Measurements from ENCODE around the gene DHX30.
"Not testable (repeated sequence)": the region's sequence is repeated elsewhere in the genome, so short reads cannot be mapped to it uniquely, and the experiment has no call there.

Gene DHX30

DNA sequence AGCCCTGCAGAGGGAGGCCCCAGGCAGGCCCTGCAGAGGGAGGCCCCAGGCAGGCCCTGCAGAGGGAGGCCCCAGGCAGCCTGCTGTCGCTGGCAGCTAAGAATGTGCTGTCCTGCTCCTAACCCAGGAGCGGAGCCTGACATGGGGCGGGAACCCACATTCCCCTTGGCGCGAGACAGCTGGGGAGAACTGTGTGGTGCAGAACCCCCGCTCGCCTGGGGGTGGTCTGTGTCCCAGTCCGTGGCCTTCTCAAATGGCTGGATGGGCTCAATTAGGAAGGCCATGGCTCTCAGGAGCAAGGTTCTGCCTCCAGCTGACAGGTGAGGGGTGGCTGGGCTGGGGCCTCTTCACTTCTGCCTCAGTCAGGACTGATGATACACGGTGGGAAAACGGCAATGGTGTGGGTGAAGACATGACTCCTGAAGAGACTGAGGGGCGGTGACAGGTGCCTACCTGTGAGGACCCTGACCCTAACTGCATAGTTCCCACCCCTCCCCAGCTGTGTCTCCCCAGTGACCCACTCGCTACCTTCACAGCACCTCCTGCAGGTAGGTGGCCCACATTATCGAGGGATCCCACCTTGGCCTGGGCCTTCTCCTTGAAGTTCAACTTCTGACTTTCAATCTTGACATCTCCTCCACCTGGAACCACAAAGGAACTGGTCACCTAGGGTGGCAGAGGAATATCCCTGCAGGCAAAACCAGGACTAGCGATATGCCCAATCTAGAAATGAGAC is 52.0 kb downstream of the DHX30 start:
- DNase-seq, result no peak

DNA sequence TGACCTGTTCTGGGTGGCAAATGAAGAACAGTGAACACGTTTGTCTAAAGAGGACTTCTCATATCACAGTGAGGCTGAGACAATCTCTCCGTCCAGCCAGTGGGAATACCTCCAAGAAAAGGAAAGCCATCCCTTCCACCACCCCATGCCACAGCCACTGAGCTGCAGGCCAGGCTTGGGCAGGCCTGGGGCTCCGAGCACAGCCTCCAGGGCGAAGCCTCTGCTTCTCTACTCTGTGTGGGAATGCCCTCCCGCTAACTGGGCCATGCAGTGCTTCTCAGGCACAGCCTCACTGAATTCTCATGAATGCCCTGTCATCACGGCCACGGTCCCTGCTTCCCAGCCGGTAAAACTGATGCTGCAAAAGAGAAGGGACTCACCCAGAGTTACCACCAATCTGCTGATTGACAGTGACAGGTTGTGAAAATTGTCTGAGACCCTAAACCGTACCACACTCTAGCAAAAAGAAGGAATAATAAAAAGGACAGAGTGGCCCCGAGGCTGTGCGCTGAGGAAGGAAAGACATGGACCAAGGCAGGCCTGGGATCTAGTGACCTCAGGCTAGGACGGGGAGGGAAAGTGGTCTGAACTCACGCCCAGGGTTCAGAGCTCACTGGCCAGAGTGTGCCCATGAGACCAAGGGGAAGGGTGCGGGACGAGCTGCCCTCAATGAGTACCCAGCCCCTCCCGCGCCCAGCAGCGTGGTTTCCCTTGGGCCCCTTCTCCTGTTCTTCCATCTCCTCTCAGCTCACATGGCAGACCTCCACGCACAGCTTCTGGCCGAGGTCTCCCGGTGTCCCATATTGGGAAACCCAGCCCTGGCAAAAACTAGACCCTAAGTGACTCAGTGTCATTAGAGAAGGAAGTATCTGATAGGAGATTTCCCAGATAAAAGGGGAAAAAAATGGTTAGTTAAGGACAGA is 52.8 kb downstream of the DHX30 start:
- no peak for DNase-seq

DNA sequence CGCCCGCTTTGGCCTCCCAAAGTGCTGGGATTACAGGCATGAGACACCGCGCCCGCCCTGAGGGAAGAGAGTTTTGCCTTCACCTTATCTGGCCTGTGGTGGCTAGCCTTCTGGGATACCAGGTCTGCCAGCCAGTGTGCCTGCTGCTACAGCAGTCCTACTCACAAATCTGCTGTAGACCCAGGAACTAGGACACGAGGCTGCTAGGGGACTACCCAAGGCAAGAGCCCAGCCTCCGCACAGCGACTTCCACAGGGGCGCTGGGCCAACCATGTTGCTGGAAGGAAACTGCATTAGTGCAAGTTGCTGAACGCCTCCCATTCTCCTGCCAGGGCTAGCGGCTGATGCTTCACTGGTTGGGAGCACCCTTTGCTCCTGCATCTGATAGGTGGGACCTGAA is 53.7 kb downstream of the DHX30 start:
- no peak for DNase-seq

DNA sequence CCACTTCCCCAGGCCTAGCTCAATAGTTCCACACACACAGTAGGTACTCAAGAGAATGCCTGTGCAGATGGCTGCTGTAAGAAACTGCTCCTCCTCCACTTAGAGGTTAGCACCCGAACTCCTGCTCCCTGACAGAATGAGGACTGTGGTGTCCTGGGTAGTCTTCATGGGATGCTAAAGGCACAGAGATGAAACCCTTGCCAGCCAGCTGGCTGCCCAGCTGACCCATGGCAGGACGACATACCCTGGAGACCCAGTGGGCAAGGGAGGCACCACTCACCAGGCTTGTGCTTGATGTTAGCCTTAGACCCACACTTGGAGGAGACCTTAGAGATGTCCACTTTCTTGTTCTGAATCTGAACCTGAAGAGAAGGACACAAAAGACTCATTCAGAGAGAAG is 54.2 kb downstream of the DHX30 start:
- DNase-seq, result no peak

DNA sequence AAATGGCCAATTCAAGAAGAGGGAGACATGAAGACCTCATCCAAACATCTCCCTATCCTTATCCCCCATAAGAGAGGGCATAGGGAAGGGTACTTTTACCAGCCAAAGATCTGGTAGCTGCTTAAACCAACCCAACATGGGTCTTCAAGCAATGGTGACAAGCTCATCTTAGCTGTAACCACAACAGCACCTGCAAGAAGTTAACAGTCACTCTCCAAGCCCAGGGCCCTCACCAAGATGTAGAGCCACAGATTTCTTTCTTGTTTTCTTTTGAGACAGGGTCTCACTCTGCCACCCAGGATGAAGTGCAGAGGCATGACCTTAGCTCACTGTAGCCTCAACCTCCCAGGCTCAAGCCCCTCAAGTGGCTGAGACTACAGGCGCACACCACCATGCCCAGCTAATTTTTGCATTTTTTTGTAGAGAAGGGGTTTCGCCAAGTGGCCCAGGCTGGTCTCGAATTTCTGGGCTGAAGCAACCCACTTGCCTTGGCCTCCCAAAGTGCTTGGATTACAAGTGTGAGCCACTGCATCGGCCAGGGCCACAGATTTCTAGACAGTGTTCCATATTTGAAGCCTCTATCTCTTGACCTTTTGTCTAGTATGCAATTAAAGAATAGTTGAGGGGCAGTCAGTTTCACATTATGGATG is 57.1 kb downstream of the DHX30 start:
- no peak for DNase-seq

DNA sequence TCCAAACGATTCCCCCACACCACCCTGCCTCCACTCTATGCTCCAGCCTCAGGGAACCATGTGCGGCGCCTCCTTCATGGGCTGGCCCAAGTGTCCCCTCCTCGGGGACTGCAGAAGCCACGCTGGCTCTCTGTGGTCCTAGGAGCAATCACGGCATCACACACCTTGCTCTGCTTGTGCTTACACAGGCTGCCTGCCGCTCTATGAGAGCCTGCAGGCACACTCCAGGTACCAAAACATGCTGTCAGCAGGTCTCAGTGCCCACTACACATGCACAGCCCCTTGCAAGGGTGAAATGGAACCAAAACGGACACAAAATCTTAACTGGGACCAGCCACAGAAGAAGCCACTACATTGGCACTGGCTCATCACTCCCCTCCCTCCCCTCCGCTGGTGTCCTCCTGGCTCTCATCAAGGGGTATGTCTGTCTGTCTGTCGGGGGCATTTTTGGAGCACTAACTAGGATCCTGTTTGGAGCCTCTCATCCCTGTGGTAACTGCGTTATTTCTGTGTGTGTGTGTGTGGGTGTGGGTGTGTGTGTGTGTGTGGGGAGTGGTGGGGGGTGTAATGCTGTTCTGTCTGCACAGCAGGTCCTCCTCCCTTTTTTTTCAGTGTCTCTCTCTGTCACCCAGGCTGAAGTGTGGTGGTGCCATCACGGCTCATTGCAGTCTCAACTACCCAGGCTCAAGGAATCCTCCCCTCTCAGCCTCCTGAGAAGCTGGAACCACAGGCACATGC is 60.6 kb downstream of the DHX30 start:
- DNase-seq, result no peak

DNA sequence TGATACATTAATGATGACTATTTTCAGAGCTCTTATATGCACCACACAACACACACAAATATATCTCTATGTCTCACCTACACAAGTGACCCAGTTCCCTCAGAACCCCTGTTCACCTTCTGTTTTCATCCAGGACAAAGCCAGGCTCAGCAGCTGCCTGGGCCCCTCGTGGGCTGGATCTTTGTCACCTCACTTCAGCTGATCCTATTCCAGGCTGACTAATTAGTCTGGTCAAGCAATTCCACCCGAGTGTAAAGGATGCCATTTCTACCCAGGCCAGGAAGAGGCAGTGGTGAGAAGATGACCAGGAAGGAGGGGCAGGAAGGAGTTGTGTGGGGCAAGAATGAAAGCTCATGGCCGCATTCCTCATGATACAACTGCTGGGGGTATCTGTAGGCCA is 62.3 kb downstream of the DHX30 start:
- no peak for DNase-seq

DNA sequence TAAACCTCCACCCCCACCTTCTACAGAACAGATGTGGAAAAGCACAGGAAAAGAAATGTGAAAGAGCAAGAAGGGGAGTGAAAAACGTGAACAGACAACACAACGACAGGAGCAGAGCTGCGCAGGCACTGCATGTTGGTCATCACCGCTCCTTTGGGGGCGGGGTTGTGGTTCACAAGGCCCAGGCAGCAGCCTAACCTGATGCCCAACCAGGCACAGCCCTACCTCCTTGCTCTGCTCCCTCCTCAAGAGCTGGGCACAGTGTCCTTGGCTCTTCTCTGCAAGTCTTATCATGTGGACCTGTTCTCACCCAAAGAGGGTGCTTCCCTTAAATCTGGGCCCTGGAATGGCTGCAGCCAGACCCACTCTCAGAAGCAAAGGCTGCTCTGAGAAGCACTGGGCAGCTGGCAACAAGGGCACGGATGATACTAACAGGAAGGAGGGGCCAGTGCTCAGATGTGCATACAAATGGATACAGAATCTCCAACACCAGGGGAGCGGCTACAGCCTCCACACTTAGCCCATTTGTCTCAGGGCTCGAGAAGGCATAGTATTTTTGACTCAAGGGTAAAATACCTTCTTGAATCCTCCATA is 64.6 kb downstream of the DHX30 start:
- no peak for DNase-seq

DNA sequence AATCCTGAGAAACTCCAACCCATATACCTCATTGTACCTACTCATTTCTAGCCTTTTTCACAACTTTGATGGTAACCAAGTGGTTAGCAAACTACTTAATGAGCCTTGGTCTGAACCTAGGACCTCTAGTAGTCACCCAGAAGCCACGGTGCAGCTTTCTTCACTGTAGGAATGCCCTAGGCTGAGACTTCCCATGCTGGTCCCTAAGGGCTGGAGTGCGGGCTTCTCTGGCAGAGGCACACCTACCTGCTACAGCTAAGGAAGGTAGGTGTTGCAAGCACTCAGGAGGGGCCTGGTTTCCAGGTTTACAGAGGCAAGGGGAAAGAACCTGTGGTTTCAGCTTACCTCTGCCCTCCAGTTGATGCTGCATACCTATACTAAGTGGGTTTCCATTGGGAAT is 65.4 kb downstream of the DHX30 start:
- DNase-seq, result no peak

DNA sequence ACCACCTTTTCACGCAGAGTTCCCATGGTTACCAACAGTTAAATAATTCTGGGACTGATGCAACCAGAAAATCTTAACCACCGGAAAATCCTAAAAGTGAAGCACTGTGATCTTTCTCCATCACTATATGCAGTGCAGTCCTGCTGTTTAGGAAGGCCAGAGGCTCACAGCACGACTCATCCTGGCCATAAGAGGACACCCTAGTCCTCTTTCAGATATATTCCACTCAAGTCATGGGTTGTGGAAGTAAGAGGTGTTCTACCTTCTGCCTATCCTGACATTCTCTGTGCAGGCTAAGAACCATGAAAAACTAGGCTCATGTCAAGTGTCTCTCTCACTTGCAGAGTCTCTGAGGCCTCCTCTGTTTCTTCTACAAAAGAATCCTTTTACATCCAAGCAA is 67.2 kb downstream of the DHX30 start:
- DNase-seq, result no peak

DNA sequence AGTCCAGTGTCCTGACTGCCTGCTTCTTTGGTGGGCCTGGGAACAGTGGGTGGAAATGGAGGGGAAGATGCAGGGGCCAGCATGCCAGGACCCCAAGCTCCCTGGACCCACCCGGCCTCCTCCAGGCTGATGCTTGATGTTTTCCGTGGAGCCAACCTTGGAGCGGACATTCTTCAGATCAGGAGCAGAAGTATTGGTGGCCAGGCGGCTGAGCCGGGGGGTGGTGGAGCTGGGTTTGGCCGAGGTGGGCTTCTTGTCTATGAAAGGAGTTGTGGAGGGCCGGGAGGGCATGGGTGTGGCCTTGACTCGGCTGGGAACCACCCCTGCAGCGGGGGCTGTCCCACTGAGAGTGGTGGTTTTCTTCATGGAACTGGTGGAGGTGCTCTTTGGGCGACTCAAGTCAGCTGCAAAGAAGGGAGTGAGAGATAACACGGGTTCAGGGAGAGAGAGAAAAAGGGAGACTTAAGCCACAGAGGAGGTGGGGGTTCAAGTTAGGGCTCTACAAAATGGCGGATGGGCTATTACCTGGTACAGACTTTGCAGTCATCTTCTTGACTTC is 67.8 kb downstream of the DHX30 start:
- DNase-seq, result no peak

DNA sequence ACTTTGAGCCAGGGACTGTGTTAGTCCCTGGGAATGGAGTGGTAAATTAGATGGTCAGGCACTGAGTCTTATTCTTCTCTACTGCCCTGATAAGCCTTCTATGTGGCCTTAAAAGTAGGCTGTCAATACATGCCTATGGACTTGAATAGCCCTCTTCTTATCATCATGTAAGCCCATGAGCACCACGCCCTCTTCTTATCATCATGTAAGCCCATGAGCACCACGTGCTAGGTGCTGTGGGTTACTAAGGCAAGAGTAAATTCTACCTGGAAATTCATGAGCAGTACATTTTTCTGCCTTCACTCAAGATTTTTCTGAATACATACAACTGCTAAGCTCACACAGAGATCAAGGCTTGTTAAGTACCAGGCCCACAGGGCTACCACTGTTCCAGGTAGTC is 68.5 kb downstream of the DHX30 start:
- DNase-seq, result no peak

DNA sequence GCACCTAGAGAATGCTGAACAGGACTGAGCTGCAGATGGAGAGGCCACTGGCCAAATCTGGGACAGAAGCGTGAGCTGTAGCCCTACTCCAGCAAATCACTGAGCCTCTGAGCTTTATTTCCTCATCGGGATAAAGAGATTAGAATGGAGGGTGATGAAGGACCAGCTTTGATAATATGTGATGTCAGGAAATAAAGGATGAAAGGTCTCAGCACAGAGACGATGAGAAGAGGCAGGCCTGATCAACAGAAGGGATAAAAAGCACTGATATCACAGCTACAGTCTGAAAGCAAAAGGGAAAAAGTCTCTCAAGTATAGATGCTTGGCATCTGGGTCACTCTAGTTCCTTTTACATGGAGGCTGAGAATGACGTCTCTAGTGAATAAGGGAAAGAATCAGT is 70.0 kb downstream of the DHX30 start:
- DNase-seq, result no peak

DNA sequence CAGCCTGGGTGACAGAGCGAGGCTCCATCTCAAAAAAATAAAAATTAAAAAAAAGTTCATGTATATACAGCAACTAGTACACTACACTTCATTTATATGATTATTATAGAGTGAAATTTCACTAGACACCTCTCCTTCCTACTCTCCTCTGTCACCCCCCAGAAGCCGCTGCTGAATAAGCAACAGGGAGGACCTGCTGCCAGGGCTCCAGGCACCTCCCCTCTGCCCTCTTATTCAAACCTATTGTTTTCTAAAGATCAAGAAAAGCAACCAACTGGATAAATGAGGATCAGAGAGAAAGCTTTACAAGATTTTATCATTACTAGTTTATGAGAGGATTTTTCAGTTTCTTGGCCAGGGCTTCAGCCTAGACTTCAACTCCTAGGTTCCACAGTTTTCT is 71.5 kb downstream of the DHX30 start:
- no peak for DNase-seq

DNA sequence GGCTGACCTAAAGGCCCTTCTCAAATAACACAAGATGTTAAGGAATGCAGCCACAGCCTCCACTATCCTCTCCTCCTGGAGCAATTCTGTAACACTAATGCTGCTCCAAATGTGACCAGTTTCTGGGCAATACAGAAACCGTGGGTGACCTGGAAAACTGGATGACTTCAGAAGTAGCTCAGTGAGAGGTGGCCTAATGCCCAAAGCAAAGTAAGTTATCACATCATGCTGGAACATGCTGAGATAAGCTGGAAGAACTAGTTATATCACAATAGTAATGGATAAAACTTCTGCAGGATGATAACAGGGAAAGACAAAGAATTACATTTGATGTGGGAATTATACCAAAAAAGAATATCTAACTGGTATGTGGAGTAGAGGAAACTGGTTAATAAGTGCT is 72.0 kb downstream of the DHX30 start:
- no peak for DNase-seq

DNA sequence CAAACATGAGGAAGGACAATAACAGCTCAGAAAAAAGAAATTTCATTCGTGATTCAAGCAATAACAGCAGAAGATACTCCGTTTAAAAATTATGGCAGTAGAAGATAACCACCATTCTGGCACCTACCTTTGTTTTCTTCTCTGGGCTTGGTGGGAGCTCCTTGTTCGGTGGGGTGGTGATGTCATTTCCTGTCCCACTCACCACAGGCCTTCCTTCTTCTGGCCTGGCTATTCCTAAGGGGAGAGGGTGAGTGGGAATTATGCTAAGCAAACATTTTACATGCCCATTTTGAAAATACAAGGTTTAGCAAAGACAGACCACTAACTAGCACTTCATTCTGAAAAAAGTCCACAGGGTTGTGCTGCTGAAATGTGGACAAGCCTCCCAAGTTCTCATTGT is 74.4 kb downstream of the DHX30 start:
- no peak for DNase-seq

DNA sequence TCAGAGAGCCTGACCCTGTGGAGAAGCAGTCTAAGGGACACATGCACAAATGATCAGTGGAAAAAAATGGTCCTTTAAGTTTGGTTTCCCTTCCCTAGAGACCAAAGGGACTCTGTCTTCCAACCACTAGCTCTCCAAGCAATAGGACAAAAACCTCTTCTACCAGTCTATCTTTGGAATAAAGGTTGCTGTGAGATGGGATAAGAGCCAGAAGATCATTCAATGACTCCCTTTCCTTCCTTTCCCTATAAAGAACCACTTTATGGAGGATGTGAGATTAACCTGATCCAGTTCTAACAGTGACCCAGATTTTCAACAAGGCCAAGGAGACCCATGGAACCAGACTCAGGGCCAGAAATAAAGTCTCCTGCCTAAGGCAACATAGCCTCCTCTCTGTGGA is 74.8 kb downstream of the DHX30 start:
- no peak for DNase-seq

DNA sequence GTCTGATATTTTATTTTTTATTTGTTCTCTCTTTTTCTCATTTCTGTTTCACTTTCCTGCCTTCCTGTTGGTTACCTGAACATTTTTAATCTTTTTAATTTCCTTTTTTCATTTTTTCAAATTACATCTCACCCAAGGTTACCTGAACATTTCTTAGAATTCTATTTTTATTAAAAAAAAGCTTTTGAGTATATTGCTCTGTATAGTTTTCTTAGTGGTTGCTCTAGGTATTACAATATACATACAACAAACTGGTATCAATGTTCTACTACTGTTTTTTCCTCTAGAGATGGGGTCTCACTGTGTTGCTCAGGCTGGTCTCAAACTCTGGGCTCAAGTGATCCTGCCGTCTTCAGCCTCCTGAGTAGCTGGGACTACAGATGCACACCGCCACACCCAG is 79.4 kb downstream of the DHX30 start:
- DNase-seq, result no peak

DNA sequence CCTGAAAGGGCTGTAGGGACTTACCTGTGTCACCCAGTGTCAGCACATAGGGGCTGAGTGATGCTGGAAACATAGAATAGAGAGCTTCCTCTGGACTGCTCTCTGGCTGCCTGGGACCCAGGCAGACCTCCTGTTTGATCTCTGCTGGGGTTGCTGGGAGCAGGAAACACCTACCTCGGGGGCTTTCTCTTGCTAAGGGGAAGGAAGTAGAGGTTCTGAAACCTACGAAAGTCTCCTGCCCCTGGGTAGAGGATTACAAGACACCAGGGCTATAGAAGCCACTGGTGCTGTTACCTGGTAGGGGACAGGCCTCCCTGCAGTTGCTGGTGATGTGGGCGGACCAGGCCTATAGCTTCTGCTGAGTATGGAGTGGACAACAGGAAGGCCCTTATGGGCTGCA is 81.7 kb downstream of the DHX30 start:
- DNase-seq, result no peak

DNA sequence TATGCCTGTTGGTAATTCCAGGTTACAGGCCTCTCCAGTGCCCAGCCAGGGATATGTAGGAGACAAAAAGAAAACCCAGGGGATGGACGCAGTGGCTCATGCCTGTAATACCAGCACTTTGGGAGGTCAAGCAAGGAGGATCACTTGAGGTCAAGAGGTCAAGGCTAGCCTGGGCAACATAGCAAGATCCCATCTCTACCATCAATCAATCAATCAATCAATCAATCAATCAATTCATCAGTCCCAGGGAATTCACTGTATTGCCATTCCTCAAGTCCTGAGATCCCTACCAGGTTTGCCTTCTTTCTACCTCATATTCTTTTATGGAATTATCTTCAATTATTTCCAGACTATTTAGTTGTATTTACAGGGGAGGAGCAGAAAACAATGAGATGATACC is 82.2 kb downstream of the DHX30 start:
- DNase-seq, result no peak

DNA sequence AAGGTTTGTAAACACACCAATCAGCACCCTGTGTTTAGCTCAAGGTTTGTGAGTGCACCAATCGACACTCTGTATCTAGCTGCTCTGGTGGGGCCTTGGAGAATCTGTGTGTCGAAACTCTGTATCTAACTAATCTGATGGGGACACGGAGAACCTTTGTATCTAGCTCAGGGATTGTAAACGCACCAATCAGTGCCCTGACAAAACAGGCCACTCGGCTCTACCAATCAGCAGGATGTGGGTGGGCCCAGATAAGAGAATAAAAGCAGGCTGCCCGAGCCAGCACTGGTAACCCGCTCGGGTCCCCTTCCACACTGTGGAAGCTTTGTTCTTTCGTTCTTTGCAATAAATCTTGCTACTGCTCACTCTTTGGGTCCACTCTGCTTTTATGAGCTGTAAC is 85.1 kb downstream of the DHX30 start:
- DNase-seq, result not testable (repeated sequence)

DNA sequence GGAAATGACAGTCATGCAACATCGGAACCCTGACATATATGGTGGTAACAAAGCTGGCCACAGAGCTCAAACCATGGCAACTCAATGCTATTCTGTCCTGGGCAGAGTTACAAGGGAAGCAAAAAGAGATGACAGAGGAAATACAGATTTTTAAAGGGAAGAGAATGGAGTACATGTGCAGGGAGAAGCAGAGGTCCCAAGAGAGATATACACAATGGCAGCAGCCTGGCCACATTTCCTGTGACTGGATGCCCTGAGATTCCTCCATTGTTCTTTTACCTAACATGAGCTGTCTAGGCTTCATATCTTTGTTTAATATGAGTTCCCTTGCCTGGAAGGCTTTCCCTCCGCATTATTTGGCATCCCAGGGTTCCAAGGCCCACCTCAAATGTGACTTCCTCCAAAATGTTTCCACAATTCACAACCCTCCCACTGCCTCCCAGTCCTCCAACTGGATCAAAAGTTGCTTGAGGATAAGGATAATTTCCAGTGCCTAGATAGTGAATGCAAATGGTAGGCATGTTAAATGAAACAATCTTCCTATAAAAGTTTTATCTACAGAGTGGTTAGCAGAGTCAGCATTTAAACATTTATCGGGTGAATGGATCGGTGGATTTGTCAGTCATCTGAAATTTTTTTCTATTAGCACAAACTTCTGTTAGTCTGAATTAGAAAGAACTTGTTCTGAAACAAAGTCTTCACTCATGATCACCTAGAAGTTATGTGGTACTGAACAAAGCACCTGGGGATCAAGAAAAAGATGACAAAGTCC is 86.2 kb downstream of the DHX30 start:
- no peak for DNase-seq

Measured in NCI-H1694 treated with DMSO at 0.1 percent for 48 hours (cell line).